Testis (tissue), 3 donors: ENCODE results near the gene RFPL1. TPM values are rescaled to one million over a fixed set of nuclear protein-coding genes. Genes with fewer than 3 reads are reported as not detected.
A peak's percentile ranks its signal among the peaks of the same experiment; 100 is the strongest.

Experiments used
- DNase-seq: peaks from one replicate; pipeline ENCODE4 v3.0.0-alpha.2; 2019
- H3K27ac ChIP-seq, 2 donors: fragments of 200-600 bp; sonication (generic); one replicate each; pipeline ENCODE4 v1.5.1; 2019
- H3K27me3 ChIP-seq: fragments of 200-600 bp; sonication (generic); one replicate; pipeline ENCODE4 v1.5.1; 2019
- H3K36me3 ChIP-seq: fragments of 200-600 bp; sonication (generic); one replicate; pipeline ENCODE4 v1.5.1; 2017; ENCODE audit warnings: low read depth; ENCODE audit errors: missing control alignments
- H3K4me1 ChIP-seq: fragments of 200-600 bp; sonication (generic); one replicate; pipeline ENCODE4 v1.5.1; 2019
- H3K4me3 ChIP-seq, 2 donors: fragments of 200-600 bp; sonication (generic); one replicate each; pipeline ENCODE4 v1.5.1; 2017 to 2019
- H3K9me3 ChIP-seq: fragments of 200-600 bp; sonication (generic); one replicate; pipeline ENCODE4 v1.5.1; 2017
- CTCF ChIP-seq, 3 experiments: fragments of 450-650 bp in 2 of 3; fragments of 200-600 bp in 1 of 3; sonication (generic) in 1 of 3; IDR thresholded peaks; one replicate each; pipeline ENCODE4 v1.5.1; 2016 to 2019; ENCODE audit warnings: antibody characterized with exemption in 3 of 3, mild to moderate bottlenecking in 2 of 3, moderate library complexity in 1 of 3
- POLR2A ChIP-seq: fragments of 450-650 bp; IDR thresholded peaks from one replicate; pipeline ENCODE4 v1.6.1; 2017; ENCODE audit warnings: antibody characterized with exemption, mild to moderate bottlenecking, moderate library complexity
- WGBS, 2 donors: methylation state at CpG; one replicate each; pipeline ENCODE4 v1.1.5; 2018; 5-methylcytosine and 5-hydroxymethylcytosine counted together
- intact Hi-C: fragments of 100-400 bp; cut with DNase I; formaldehyde crosslinking; loops from one replicate; pipeline ENCODE4 v1.15.1; 2023; ENCODE audit warnings: low total_unique reads
- polyA plus RNA-seq: library from polyadenylated mRNA; stranded (reverse); fragments of 350-450 nt; fragmentation: Illumina TruSeq; extraction: RNeasy Lipid Tissue Mini Kit (QIAGEN cat#74804); gene quantifications from one replicate; pipeline ENCODE4 v1.2.3, GENCODE V29; 2014; ENCODE audit warnings: low read depth, low replicate concordance; ENCODE audit not compliant: insufficient read depth
- total RNA-seq, 2 donors: library from RNA; depleted of rRNA; stranded (reverse); fragments of >200 nt; gene quantifications; one replicate each; pipeline ENCODE4 v1.2.3, GENCODE V29; 2016

Gene RFPL1
- total and polyA plus RNA-seq, 3 donors from 2014 or later: 0.37 to 1.4 (median 0.71) TPM

GRCh38 chr22:29457730-29458129 lies 19.3 kb downstream of the RFPL1 start:
- WGBS, 2 donors: 63 to 64% methylated on average over 4 of the region's 4 CpGs

DNA sequence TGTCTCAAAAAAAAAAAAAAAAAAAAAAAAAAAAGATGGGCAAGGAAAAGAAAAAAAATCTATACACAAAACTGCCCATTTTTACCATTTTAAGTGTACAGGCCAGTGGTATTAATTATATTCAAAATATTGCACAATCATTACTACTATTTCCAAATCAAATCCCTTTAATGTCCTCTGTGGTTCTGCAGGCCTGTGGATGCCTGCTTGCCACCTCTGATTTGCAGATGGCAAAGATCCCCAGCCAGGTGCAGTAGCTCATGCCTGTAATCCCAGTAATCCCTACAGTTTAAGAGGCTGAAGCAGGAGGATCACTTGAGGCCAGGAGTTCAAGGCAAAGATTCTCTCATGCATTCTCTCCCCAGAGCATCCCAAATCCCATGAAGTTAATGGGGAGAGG lies 20.2 kb downstream of the RFPL1 start:
- Histone ChIP-seq H3K9me3 (no peaks in the 10 kb centered on the region), H3K27me3 (no peaks in the 10 kb centered on the region), H3K4me1 (peaks cover 15% of the 10 kb centered on the region), H3K4me3 (no peak overlapping the region), H3K27ac (no peak overlapping the region), H3K36me3 (no peaks in the 10 kb centered on the region)
- no peak for TF ChIP-seq CTCF (IDR thresholded peaks at IDR 0.05)
- TF ChIP-seq POLR2A: no peak
- DNase-seq: no peak
- intact Hi-C loops: no loop called here

More at GRCh38 chr22:29457730-29458129, 19.3 kb downstream of the RFPL1 start:
- Histone ChIP-seq H3K4me3 (no peak overlapping the region), H3K4me1 (peaks cover 15% of the 10 kb centered on the region), H3K27me3 (no peaks in the 10 kb centered on the region), H3K36me3 (no peaks in the 10 kb centered on the region), H3K9me3 (no peaks in the 10 kb centered on the region), H3K27ac (no peak overlapping the region)
- intact Hi-C loops: no loop called here
- peak; percentile 56 for DNase-seq
- TF ChIP-seq POLR2A (no peak), CTCF (IDR thresholded peaks at IDR 0.05) (no peak)

DNA sequence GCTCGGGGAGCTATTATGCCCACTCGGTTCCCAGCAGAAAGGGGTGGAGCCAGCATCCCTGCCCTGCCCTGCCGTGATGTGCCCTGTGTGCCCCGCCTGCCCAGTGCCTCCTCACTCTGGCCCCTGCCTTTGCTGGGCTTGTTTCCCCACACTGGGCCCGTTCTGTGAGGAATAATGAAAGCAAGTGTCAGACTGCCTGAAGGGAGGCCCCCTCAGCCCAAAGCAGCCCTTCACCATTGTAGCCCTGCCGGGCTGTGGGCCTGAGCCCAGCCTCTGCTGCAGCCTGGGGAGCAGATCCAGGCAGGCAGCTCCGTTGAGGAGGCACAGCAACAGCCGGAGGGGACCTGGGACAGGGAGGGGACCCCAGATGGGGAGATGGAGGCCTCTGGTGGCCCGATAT lies 21.4 kb downstream of the RFPL1 start:
- WGBS, 2 donors: 78 to 100% methylated on average over 2 to 9 of the region's 9 CpGs

DNA sequence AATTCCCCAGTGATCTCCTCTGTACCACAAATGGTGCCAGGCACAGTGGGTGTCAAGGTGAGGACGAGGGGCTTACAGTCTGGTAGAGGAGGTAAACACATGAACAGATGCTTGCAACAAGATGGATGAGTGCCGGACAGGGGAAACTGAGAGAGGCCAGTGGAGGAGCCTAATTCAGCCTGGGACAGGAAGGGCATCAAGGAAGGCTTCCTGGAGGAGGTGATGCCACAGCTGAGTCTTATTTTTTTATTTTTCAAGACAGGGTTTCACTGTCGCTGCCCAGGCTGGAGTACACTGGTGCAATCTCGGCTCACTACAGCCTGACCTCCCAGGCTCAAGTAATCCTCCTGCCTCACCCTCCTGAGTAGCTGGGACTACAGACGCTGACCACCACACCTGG lies 22.9 kb downstream of the RFPL1 start:
- no peak overlapping the region for H3K27ac ChIP-seq
- H3K4me1 ChIP-seq: peaks cover under 1% of the 10 kb centered on the region
- intact Hi-C loops: no loop called here
- H3K27me3 ChIP-seq: no peaks in the 10 kb centered on the region
- DNase-seq: no peak
- WGBS, 2 donors: 82 to 90% methylated on average over 5 of the region's 5 CpGs
- no peaks in the 10 kb centered on the region for H3K36me3 ChIP-seq
- no peak for TF ChIP-seq CTCF (IDR thresholded peaks at IDR 0.05)
- TF ChIP-seq POLR2A: no peak
- H3K9me3 ChIP-seq: no peaks in the 10 kb centered on the region
- no peak overlapping the region for H3K4me3 ChIP-seq

More for the DNA sequence above, 21.4 kb downstream of the RFPL1 start:
- intact Hi-C loops: no loop called here
- Histone ChIP-seq H3K27ac (no peak overlapping the region), H3K9me3 (no peaks in the 10 kb centered on the region), H3K36me3 (no peaks in the 10 kb centered on the region), H3K4me1 (peaks cover 4% of the 10 kb centered on the region), H3K4me3 (no peak overlapping the region), H3K27me3 (no peaks in the 10 kb centered on the region)
- DNase-seq: no peak
- TF ChIP-seq CTCF (IDR thresholded peaks at IDR 0.05): no peak
- no peak for TF ChIP-seq POLR2A

GRCh38 chr22:29463629-29464028 lies 25.2 kb downstream of the RFPL1 start:
- no peaks in the 10 kb centered on the region for H3K27me3 ChIP-seq
- no peak for TF ChIP-seq POLR2A
- no peak for TF ChIP-seq CTCF (IDR thresholded peaks at IDR 0.05)
- no peaks in the 10 kb centered on the region for H3K36me3 ChIP-seq
- no peak for DNase-seq
- intact Hi-C loops: no loop called here
- no peaks in the 10 kb centered on the region for H3K4me1 ChIP-seq
- WGBS, 2 donors: 90 to 93% methylated on average over 5 to 7 of the region's 7 CpGs
- no peaks in the 10 kb centered on the region for H3K9me3 ChIP-seq
- H3K27ac ChIP-seq: no peak overlapping the region
- H3K4me3 ChIP-seq: no peak overlapping the region
